Bone marrow (tissue), 2 donors: ENCODE data around the gene COL4A4.
"Not testable (repeated sequence)": the region's sequence is repeated elsewhere in the genome, so short reads cannot be mapped to it uniquely, and the experiment has no call there.

Experiments used
- DNase-seq, 2 donors: peaks; one replicate each; lab custom pipeline; 2025; lab: John Stamatoyannopoulos, UW

Gene COL4A4

DNA sequence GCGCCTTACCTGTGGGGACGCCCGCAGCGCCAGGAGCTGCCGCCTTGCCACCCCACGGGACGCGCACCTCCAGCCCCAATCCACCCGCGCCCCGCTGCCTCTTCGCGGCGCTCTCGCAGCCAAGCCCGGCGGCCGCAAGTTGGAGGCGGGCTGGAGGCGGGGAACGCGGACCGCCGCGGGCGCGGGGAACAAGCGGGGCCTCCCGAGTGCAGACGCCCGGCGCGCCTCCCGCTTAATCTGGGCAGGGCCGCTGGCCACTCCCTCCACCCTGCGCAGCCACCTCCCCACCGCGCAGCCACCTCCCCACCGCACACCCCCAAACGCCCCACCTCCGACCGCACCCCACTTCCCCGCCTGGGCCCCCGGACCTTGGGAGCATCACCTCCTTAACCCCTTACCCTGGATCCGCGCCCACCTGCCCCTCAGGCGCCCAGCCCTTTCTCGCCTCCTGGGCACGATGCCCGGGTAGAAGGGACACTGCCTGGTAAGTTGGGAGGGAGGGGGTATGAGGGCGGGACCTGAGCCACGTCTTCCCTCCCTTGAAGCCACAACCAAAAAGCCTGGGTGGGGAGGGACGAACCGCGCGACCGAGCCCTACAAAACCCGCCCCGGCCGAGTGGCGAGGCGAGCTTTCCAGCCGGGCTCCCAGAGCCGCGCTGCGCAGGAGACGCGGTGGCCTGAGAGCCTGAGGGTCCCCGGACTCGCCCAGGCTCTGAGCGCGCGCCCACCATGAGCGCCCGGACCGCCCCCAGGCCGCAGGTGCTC, at the start of gene COL4A4, which contains the start of gene COL4A3:
Gene COL4A4 (minus strand): TSS at position 208 of the 765 bp plus-strand sequence. CDS start 16,722 bp downstream, outside the sequence.
Gene COL4A3 (plus strand): TSS at position 627 of the 765 bp plus-strand sequence. CDS start 103 bp downstream, at position 730.
- no peak for DNase-seq

DNA sequence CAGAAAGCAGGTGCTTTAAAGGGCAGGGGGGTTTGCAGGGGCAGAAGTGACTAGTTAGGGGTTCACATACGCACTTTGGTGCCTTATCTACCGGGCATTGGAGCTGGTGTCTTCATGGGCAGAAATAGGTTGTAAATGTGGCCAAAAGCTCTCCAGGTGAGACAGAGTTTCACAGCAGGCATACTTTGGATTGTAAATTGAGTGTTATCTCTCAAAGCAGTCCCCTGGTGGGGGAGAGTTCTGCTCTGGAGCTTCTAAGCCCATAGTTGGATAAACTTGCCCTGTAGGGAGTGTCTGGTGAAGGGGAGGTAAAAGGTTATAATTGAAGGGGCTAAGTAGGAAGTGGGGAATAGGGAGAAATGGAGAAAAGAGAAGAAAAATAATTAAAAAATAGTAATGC, 43.6 kb upstream of the COL4A4 start:
- DNase-seq = no peak

DNA sequence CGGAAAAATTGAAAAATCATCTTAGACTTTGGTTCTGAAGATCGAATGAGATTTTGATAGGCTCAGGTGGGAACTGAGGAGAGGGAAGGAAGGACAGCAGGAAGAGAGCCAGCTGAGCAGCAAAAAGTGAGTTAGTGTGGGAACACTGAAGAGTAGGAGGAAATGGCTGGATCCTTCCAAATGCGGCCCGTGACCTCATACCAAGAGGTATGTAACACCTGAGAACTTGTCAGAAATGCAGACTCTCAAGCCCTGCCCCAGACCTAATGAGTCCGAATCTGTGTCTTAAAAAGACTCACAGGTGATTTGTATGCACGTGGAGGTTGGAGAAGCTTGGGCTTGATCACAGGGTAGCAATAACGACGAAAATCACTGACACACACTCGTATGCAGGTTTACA, 42.4 kb upstream of the COL4A4 start:
- DNase-seq = no peak

DNA sequence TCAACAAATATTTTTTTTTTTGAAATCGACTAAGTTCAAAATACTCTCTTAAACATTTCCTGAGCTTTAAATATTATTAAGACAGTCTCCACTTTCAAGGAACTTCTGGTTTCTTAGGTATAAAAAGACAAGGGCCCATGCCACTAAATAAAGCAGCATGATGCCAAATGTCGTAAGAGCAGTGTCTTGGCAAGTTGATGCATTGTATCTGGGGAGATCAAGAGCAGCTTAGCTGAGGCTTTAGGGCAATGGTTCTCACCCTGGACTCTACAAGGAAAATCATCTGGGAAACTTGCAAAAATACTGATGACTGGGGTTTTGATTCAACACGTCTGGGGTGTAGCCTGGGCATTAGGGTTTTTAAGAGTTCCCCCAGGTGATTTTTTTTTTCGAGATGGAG, 41.7 kb upstream of the COL4A4 start:
- no peak for DNase-seq

DNA sequence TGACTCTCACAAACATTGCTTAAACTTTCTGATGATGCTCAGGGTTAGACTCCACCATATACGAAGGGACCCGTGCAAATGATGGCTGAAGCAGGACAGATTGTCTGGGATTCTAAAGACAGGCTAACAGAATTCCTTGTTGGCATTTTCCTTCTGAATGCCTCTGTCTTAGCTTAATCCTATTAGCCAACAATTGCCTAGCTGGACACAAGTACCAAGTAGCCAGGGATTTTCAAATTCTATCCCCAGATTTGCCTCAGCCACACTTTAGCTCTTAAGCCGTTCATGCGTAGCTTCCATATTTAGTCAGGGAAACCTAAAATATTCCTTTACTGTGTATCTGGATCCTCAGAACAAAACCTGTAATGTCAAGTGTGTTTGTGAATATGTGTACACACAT, 40.4 kb upstream of the COL4A4 start:
- no peak for DNase-seq

DNA sequence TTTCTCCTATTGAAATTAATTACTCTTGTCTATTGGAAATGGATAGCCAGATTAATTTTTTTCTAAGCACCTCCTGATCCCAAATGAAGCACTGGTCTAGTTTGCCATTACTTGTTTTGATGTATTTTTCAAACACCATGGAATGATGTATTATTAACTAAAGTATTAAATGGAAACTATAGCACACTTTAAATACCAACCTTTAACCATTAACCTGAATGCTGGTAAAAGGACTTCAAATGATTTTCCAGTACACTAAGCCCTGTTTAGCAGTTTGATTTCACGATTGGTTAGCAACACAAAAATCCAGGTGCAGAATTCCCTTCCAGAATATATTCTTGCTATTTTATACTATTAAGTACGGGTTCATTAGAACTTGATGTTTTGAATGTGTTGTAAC, 37.8 kb upstream of the COL4A4 start:
- no peak for DNase-seq

DNA sequence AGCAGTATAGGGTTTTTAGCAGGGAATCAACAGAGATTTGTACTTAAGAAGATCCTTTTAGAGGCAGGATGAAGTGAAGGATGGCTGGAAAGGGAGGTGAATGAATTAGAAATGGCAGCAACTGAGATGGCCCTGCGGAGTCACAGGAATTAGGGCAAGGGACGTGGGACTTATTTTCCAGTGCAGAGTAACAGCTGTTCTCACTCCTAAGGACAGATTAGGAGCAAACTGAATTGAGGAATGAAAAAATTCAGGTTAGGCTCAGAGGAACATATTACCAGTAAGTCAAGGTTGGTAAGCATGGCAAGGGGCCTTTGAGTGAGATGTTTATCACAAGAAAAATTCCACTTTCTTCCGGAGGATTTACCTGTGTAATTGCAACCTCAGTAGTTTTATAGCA, 34.9 kb upstream of the COL4A4 start:
- DNase-seq = no peak

DNA sequence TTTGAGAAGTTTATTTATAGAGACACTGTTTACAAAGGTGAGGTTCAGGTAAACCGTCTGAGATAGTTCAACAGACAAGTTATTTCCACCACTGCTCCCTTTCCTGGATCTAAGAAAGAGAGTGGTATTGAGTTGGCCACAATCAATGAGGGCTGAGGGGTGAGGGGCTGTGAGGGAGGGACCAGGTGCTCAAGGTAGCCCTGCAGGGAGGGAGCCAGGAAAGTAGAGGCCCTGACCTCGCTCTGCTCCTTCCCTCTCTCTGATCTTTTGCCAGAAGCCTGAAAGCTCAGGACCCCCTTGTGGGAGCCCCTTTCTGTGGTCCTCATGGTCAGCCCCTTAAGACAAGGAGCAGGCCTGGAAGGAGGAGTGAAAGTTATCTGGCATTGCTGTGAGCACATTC, 30.2 kb upstream of the COL4A4 start:
- no peak for DNase-seq

DNA sequence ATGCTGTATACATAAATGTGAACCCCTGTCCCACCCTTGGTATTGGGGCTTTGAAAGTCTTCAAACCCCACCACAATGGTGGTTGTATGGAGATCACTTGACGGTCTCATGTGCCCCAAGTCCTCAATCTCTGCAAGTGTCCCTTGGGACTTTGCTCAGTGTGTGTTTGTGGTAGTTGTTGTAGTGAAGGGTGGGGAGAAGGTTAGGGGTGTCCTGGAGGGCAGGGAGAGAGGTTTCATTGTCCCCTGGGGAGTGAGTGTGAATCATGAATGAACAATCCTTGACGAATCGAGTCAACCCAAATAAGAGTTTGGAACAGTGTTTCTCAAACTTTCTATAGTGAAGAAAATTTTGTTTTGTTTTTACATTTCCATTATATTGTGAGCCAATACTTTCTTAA, 28.5 kb upstream of the COL4A4 start:
- DNase-seq = no peak

DNA sequence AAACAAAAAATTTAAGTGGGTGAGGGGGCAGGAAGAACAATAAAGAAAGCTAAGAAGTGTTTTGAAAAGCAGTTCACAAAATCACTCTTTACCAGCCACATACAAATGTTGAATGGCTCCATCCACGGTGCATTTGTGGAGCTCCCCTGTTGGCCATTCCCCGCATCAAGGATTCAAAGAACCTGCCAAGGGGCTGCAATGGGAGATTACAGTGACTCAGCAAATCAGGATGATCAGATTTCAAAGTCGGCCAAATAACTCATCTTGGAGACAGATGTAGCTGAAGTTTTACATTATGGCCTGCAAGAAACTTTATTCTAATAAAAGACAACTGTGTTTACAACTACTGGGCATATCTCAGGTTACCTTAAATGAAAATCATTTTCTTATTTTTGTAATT, 27.4 kb upstream of the COL4A4 start:
- DNase-seq = no peak

DNA sequence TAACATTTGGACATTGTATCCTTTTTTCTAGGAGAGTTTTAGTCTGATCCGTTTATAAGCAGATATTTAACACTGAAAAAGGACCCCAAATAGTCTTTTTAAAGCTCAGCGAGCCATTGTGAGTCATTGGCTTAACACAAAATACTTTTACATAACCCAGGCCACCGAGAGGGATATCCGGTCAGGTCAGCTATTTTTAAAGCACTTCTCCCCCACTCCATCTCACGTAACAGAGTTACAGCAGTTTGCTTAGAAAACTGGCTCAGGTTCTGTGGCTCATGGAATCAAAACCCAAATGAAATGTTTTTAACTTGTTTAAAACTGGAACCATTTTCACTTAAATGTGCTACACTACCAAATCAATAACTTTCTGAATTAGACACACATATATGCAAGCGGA, 24.3 kb upstream of the COL4A4 start:
- DNase-seq = no peak

DNA sequence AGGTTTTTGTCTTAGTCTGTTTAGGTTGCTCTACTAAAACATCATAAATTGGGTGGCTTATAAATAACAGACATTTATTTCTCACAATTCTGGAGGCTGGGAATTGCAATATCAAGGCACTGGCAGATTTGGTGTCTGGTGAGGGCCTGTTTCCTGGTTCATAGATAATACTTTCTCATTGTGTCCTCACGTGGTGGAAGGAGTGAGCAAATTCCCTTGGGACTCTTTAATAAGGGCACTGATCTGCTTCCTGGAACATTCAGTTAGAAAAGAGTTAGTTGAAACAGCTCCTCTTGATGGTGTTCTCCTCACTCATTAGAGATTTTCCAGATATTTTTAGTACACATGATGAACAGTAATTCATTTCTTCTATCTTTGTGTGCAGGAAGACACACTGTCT, 22.7 kb upstream of the COL4A4 start:
- no peak for DNase-seq

DNA sequence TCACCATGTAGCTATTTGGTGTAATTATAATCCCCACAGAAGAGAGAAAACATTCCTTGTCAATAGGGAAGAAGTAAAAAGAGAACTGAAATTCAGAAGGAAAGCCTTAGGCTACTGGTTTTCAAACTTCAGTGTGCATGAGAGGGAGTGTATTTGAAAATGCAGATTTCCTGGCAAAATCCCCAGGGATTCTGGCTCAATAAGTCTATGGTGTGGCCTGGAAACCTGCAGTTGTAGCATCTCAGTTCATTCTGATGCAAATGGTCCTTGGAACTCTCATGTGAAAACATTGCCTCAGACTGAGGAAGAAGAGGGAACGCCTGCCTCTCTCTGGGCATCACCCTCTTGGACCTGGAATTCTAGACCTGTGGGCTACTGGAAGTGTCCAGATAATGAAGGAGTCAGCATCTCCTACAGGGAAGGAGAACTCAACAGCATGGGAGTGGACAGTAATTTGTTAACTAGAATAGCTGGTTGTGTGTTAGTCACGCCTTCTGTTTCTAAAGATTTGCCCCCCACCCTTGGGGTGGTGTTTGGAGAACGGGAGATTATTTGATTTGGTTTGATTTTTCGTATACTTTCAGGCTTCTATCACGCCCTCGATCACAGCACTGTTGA, 21.7 kb upstream of the COL4A4 start:
- no peak for DNase-seq

DNA sequence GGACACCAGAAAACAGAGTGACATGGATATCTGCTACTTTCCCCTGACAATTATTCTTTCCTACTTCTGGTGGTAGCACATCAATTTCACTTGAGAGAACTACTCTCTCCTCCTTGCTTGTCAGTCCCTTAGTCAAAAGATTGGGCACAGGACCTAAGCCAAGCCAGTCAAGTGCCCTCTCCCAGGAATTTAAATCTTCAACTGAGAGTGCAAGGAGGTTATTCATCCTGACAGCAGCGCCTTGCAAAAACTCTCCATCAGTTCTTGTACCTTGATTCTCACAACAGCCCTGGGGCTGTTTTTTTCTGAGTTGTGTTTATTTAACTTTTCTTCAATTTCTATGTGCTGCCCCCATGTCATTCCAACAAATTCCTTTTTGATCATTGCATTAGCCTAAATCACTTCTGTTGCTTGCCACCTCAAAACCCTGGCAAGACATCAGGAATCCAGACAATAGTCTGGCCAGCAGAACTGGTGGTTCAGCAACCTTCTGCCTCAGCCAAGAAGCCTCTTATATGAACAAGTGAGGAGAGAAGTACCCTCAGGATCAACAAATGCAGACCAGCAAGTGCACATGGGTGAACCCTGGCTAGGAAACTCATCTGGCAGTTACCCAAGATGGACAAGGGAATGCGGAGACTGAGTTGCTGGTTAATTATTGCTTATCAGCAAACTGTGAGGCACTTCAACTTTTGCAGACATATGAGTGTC, 19.8 kb upstream of the COL4A4 start:
- DNase-seq = no peak

DNA sequence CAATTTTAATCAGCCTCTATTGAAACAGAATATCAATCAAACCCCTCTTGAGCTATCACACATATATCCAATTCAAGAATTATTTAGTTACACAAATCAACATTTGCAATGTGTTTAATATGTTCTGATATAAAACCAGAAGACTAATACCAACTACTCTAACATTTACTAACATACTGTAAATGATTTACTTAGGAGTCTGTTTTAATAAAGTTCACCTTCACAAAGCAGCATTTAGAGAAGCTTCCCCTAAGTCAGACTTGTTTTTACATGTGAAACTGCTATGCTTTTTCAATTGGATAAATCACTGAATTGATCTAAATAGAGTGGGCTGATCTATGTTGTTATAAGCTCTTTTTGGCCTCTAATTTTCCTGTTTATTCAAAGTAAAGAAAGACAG, 18.8 kb upstream of the COL4A4 start:
- DNase-seq = no peak

DNA sequence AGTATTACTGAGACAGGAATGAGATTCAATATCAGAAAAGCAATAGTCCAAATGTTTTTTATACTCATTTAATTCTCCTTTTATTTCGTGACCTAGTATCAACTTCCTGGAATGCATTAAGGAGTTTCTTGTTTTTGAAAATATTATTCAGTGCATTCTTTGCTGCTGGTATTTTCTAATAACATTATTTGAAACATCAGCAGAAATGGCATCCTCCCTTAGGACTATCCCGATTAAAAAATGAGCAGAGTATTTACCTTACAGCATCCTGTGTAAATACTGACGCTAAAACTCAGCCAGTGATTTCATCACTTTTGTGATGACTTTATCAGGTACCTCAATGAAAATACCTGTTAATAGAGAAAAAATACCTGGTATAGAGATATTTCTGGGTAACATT, 16.8 kb upstream of the COL4A4 start:
- no peak for DNase-seq

DNA sequence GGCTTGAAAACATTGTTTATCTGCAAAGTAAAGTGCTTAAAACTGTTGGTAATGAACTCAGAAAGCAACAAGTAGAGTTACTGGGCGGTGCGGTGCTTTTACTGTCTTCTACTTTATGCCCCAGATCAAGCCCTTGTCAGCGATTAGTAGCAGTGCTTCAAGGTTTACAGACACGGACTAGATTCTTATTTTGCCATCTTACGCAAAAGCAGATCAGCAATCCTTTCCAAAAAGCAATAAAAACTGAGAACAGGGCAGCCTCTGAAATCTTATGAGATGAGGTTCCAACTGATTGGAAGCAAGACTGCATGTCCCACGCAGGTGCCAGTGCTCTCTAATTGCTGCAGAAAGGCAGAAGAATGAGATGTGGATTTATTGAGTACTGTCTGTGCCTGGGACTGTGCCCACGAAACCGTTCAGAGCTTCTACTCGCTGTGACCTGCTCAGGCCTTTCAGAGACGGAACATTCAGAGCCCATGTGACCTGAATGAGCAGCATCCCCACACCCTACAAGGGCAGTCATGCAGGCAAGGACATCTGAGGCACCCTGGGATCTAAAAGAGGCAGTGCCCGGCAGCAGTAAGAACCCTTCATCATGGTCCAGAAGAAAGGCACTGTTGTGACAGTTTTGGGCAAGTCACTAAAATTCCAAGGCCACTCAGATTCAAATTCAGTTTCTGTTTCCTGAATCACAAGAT, 16.1 kb upstream of the COL4A4 start:
- DNase-seq = no peak

DNA sequence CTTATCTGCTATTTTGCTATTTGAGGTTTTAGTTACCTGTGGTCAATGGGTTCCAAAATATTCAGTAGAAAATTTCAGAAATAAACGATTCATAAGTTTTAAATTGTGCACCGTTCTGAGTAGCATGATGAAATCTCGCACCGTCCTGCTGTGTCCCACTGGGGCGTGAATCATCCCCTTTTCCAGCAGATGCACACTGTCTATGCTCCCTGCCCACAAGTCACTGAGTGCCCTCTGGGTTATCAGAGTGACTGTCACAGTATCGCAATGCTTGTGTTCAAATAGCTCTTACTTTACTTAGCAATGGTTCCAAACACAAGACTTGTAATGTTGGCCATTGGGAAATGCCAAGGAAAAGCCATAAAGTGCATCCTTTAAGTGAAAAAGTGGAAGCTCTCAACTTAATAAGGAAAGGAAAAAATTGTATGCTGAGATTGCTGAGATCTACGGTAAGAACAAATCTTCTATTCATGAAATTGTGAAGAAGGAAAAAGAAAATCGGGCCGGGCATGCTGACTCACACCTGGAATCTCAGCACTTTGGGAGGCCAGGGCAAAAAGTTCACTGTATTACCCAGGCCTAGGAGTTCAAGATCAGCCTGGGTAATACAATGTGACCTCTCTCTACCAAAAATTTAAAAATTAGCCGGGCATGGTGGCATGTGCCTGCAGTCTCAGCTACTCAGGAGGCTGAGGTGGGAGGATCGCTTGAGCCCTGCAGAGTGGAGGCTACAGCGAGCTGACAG, 13.8 kb upstream of the COL4A4 start:
- DNase-seq = no peak

DNA sequence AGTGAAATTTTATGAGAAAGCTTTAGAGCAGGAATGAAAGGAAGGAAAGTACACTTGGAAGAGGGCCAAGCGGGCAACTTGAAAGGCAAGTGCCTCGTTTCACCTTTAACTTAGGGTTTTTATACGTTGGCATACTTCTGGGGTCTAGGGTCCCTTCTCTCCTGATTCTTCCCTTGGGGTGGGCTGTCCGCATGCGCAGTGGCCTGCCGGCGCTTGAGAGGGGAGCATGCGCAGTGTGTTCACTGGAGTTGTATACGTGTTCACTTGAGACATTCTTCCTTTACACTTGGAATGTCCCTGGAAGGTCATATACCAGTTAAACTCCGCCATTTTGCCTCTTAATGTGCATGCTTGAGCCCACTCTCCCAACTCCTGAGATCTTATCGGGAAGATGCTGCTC, 7.8 kb upstream of the COL4A4 start:
- DNase-seq = not testable (repeated sequence)

DNA sequence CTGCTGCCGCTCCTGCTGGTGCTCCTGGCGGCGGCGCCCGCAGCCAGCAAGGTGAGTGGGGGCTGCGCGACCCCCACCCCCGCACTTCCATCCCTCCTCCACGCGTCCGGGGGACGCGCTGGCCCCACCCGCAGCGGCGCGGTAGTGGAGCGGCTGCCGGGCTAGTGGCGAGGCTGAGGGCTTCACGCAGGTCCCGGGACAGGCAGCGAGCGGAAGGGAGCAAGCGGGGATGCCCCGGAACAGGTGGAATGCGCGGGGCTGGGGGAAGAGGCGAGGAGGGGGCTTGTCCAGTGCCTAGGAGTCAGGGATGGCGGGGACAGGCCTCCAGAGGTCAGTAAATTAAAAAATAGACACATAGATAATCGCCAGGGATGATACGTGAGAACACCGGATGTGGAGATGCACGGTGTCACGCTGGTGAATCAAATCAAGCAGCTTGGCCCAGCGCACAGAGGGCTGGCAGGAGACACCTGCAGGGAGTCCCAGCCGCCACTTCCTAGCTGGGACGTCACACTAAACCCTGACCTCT, 822 bp upstream of the COL4A4 start:
- DNase-seq = no peak

DNA sequence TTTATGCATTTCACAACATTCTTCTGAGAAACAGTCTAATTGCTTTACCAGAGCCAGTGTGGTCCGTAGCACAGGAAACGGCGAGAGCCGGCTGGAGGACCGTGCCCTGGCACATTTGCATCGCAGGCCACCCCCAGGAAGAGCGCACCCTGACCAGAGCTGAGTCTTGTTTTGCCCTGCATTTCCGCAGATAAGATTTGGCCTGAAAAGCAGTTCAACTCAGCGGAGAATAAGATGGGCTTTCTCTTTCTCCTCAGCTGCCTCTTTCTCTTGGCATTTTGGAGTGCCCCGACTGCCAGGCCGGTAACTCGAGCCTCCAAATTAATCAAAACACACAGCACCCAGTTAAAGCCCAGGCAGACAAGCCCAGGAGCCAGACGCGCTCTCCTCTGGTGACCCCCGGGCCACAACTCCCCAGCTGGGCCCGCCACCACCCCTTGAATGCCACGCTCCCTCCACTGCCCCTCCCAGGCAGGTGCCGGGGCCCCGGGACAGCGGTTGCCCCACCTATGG, 464 bp downstream of the COL4A4 start:
- no peak for DNase-seq
